Measurements from ENCODE around the gene CCPG1.
A peak's percentile ranks its signal among the peaks of the same experiment; 100 is the strongest.

The CCPG1 gene

GRCh38 chr15:55319537-55320237, 88.5 kb downstream of the CCPG1 start:
- no peak for DNase-seq (ENCODE audit: low read depth in 2 of 2)

DNA sequence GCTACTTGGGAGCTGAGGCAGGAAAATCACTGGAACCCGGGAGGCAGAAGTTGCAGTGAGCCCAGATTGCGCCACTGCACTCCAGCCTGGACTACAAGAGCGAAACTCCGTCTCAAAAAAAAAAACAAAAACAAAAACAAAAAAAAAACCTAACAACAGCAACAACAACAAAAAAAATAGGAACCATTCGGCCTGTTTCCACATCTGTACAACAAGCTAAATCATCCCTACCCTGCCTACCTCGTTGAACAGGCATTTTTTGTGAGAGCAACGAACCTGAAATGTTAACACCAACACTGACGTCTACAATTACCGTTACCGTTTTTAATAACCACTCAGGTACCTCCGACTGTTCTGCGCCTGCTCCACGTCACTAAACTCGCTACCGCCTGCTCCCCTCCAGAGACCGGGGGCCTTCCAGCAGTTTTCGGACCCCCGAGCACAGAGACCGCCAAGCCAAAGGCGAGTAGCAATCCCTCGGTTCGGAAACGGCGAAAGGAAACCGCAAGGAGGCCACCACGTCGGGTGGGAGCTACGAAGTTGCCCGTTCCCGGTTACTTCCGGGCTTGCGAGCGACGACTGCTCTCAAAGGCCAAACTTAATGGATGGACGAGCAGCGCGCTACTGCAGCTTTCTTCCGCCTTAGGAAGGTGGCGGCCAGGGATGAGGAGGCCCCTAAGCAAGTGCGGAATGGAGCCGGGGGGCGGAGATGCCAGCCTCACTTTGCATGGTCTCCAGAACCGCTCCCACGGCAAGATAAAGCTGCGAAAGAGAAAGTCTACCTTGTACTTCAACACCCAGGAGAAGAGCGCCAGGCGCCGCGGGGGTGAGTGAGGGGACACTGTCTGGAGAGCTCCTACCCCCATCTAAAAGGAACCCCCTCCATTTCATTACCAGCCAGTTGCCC, 89.3 kb downstream of the CCPG1 start, which contains the start of the genes PIGB and PIGBOS1:
Gene PIGB, plus strand, starts transcription at position 635 of the 907 bp plus-strand sequence. Its CDS starts 29 bp downstream, at position 664.
Gene PIGBOS1, minus strand, starts transcription at position 536 of the 907 bp plus-strand sequence. CDS start 1,331 bp downstream, outside the sequence.
- DNase-seq (ENCODE audit: low read depth in 2 of 2): peak; percentile 48 to 50
